ENCODE data around the gene RALGAPA1. TPM values are rescaled to one million over a fixed set of nuclear protein-coding genes. Genes with fewer than 3 reads are reported as not detected.
"Not testable (repeated sequence)": the region's sequence is repeated elsewhere in the genome, so short reads cannot be mapped to it uniquely, and the experiment has no call there.

The RALGAPA1 gene
- total RNA-seq, 1 experiment from 2014 or later: 30.0 TPM

- DNase-seq: no peak
- no TSS peak for BruUV-seq (replicated peaks)
- Histone ChIP-seq H3F3A (ENCODE audit: insufficient read depth, low read depth) (no peaks in the 10 kb centered on the region), H3K9me2 (ENCODE audit: insufficient read depth) (no peaks in the 10 kb centered on the region), H3K4me2 (no peak overlapping the region), H3K4me1 (replicated peaks; ENCODE audit: insufficient read depth) (no peaks in the 10 kb centered on the region), H3K36me3 (ENCODE audit: low read depth) (no peaks in the 10 kb centered on the region), H3K27me3 (ENCODE audit: insufficient read depth, low read depth) (no peaks in the 10 kb centered on the region), H3K4me3 (no peak overlapping the region), H3K79me2 (ENCODE audit: low read depth) (no peaks in the 10 kb centered on the region), H2AFZ (no peak overlapping the region), H3K9me3 (ENCODE audit: insufficient read depth, low read depth) (no peaks in the 10 kb centered on the region), H3K27ac (no peak overlapping the region), H4K20me1 (ENCODE audit: insufficient read depth) (no peaks in the 10 kb centered on the region)
- POLR2A ChIA-PET (ENCODE audit: unreplicated experiment): interaction anchor here (0.6 kb wide), 1 partner anchor 14 kb away, joined by 3 read pairs; no protein-coding TSS in a partner anchor
- CTCF ChIA-PET: no interaction called here
- no peak for TF ChIP-seq CTCF (conservative IDR thresholded peaks at IDR 0.05)
- intact Hi-C loops (cut with micrococcal nuclease; ENCODE audit: unreplicated experiment): no loop called here
Observed at GRCh38 chr14:35849122-35849521, 40.0 kb upstream of the RALGAPA1 start.

DNA sequence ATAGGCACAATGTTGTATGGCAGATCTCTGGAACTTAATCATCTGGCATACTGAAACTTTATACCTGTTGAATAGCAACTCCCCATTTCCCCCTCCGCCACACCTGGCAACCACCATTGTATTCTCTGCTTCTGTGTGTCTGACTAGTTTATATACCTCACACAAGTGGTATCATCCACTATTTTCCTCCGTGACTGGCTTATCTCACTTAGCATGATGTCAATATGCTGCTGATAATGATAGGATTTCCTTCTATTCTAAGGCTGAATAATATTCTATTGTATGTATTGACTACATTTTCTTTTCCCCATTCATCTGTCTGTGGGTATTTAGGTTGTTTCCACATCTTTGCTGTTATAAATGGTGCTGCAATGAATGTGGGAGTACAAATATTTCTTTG, 38.5 kb upstream of the RALGAPA1 start:
- H3K36me3 ChIP-seq (ENCODE audit: low read depth): no peaks in the 10 kb centered on the region

GRCh38 chr14:35844494-35844893, 35.4 kb upstream of the RALGAPA1 start:
- Histone ChIP-seq H3K4me2 (no peak overlapping the region), H3K27me3 (ENCODE audit: insufficient read depth, low read depth) (no peaks in the 10 kb centered on the region), H3K9me3 (ENCODE audit: insufficient read depth, low read depth) (no peaks in the 10 kb centered on the region), H4K20me1 (ENCODE audit: insufficient read depth) (no peaks in the 10 kb centered on the region), H3K36me3 (ENCODE audit: low read depth) (no peaks in the 10 kb centered on the region), H3K27ac (no peak overlapping the region), H2AFZ (no peak overlapping the region), H3K79me2 (ENCODE audit: low read depth) (no peaks in the 10 kb centered on the region), H3K9me2 (ENCODE audit: insufficient read depth) (no peaks in the 10 kb centered on the region), H3K4me1 (replicated peaks; ENCODE audit: insufficient read depth) (no peaks in the 10 kb centered on the region), H3F3A (ENCODE audit: insufficient read depth, low read depth) (no peaks in the 10 kb centered on the region), H3K4me3 (no peak overlapping the region)
- no TSS peak for BruUV-seq (replicated peaks)
- no peak for DNase-seq
- ChIA-PET POLR2A (ENCODE audit: unreplicated experiment) (no interaction called here), CTCF (no interaction called here)
- intact Hi-C loops (cut with micrococcal nuclease; ENCODE audit: unreplicated experiment): no loop called here
- no peak for TF ChIP-seq CTCF (conservative IDR thresholded peaks at IDR 0.05)
- TF ChIP-seq EZH2 (IDR thresholded peaks at IDR 0.05; ENCODE audit: low read depth): no peak

More for the DNA sequence above, 38.5 kb upstream of the RALGAPA1 start:
- Histone ChIP-seq H3K27ac (no peak overlapping the region), H3K9me3 (ENCODE audit: insufficient read depth, low read depth) (no peaks in the 10 kb centered on the region), H3K27me3 (ENCODE audit: insufficient read depth, low read depth) (no peaks in the 10 kb centered on the region), H2AFZ (no peak overlapping the region), H3K4me2 (no peak overlapping the region), H3K79me2 (ENCODE audit: low read depth) (no peaks in the 10 kb centered on the region), H3K9me2 (ENCODE audit: insufficient read depth) (no peaks in the 10 kb centered on the region), H3F3A (ENCODE audit: insufficient read depth, low read depth) (no peaks in the 10 kb centered on the region), H4K20me1 (ENCODE audit: insufficient read depth) (no peaks in the 10 kb centered on the region), H3K4me3 (no peak overlapping the region), H3K4me1 (replicated peaks; ENCODE audit: insufficient read depth) (no peaks in the 10 kb centered on the region)
- intact Hi-C loops (cut with micrococcal nuclease; ENCODE audit: unreplicated experiment): no loop called here
- BruUV-seq (replicated peaks): no TSS peak
- no peak for DNase-seq
- TF ChIP-seq EZH2 (IDR thresholded peaks at IDR 0.05; ENCODE audit: low read depth) (no peak), CTCF (conservative IDR thresholded peaks at IDR 0.05) (no peak)
- ChIA-PET CTCF (no interaction called here), POLR2A (ENCODE audit: unreplicated experiment) (no interaction called here)

- POLR2A ChIA-PET (ENCODE audit: unreplicated experiment); intact Hi-C loops (cut with micrococcal nuclease; ENCODE audit: unreplicated experiment); CTCF ChIA-PET: not testable (repeated sequence)
Observed at GRCh38 chr14:35842245-35842644, 33.1 kb upstream of the RALGAPA1 start.

GRCh38 chr14:35841704-35842103, 32.6 kb upstream of the RALGAPA1 start:
- H3F3A ChIP-seq (ENCODE audit: insufficient read depth, low read depth); H3K36me3 ChIP-seq (ENCODE audit: low read depth); BruUV-seq (replicated peaks); intact Hi-C loops (cut with micrococcal nuclease; ENCODE audit: unreplicated experiment); H3K9me2 ChIP-seq (ENCODE audit: insufficient read depth); H3K27me3 ChIP-seq (ENCODE audit: insufficient read depth, low read depth); H3K79me2 ChIP-seq (ENCODE audit: low read depth); CTCF ChIA-PET; H3K4me1 ChIP-seq (replicated peaks; ENCODE audit: insufficient read depth); DNase-seq; H4K20me1 ChIP-seq (ENCODE audit: insufficient read depth); H3K4me3 ChIP-seq; H3K4me2 ChIP-seq; H3K27ac ChIP-seq; H2AFZ ChIP-seq; H3K9me3 ChIP-seq (ENCODE audit: insufficient read depth, low read depth): not testable (repeated sequence)
- POLR2A ChIA-PET (ENCODE audit: unreplicated experiment): interaction anchor here (0.6 kb wide), 1 partner anchor 131 kb away, joined by 19 read pairs; no protein-coding TSS in a partner anchor

More at GRCh38 chr14:35842245-35842644, 33.1 kb upstream of the RALGAPA1 start:
- H3K36me3 ChIP-seq (ENCODE audit: low read depth); H4K20me1 ChIP-seq (ENCODE audit: insufficient read depth); H3K4me3 ChIP-seq; H3K4me2 ChIP-seq; DNase-seq; H3K27ac ChIP-seq; H3F3A ChIP-seq (ENCODE audit: insufficient read depth, low read depth); H3K27me3 ChIP-seq (ENCODE audit: insufficient read depth, low read depth); H3K79me2 ChIP-seq (ENCODE audit: low read depth); H3K9me2 ChIP-seq (ENCODE audit: insufficient read depth); H3K9me3 ChIP-seq (ENCODE audit: insufficient read depth, low read depth); H2AFZ ChIP-seq; H3K4me1 ChIP-seq (replicated peaks; ENCODE audit: insufficient read depth); BruUV-seq (replicated peaks): not testable (repeated sequence)

All from PC-9 (cell line).